ENCODE measurements around the gene MOCS3. TPM values are rescaled to one million over a fixed set of nuclear protein-coding genes. Genes with fewer than 3 reads are reported as not detected.

The MOCS3 gene
- total and polyA plus RNA-seq, 2 donors (not counting 3 experiments of a cell fraction or from before 2014, with no cell fraction given), result 3.2 to 3.6 TPM

- peak; percentile 51 for DNase-seq (ENCODE audit: low read depth, low spot score)
- H3K79me2 ChIP-seq (ENCODE audit: control insufficient read depth, insufficient read depth, low read length), result peaks cover 99% of the 10 kb centered on the region
- H3K36me3 ChIP-seq (ENCODE audit: control insufficient read depth in 2 of 2, extremely low read depth in 1 of 2, insufficient read depth in 2 of 2, low read length in 2 of 2), result peaks cover 3% of the 10 kb centered on the region in 2 experiments
- dilution Hi-C loops (cut with MboI; ENCODE audit: extremely low pct_ligation_motif_present, low sequenced_read_pairs), result no loop called here
- H3K9me1 ChIP-seq (replicated peaks; ENCODE audit: control insufficient read depth, extremely low read depth, insufficient read depth, low read length), result no peaks in the 10 kb centered on the region
- POLR2A ChIA-PET, result interaction anchor here (2.7 kb wide), 1 partner anchor 12 kb away, joined by 7 read pairs; no protein-coding TSS in a partner anchor
- no peak overlapping the region for H3K9ac ChIP-seq (replicated peaks; ENCODE audit: extremely low read depth, insufficient read depth, low read length)
- H3K27me3 ChIP-seq (ENCODE audit: control insufficient read depth in 2 of 2, insufficient read depth in 2 of 2, low read length in 2 of 2), result no peaks in the 10 kb centered on the region
- peak; percentile 78 for FAIRE-seq
- no peak overlapping the region for H2AFZ ChIP-seq (ENCODE audit: low read depth, low read length)
- H3K4me2 ChIP-seq (ENCODE audit: insufficient read depth, low read length), result peak overlapping the region; percentile 63
- no TSS peak for BruUV-seq (replicated peaks)
- intact Hi-C loops (cut with micrococcal nuclease), result loop anchor here (1.0 kb wide), 1 partner anchor 13 kb away; no protein-coding TSS in a partner anchor
- no peaks in the 10 kb centered on the region for H3K9me3 ChIP-seq (replicated peaks; ENCODE audit: control insufficient read depth, insufficient read depth, low read length)
- TF ChIP-seq FOS (IDR thresholded peaks at IDR 0.05; ENCODE audit: borderline replicate concordance, insufficient read depth, low read length) (no peak), MYC (IDR thresholded peaks at IDR 0.05; ENCODE audit: low read depth, low read length) (no peak), MAX (IDR thresholded peaks at IDR 0.05; ENCODE audit: insufficient read depth, insufficient read length) (no peak)
- TF ChIP-seq, protein P1, sequence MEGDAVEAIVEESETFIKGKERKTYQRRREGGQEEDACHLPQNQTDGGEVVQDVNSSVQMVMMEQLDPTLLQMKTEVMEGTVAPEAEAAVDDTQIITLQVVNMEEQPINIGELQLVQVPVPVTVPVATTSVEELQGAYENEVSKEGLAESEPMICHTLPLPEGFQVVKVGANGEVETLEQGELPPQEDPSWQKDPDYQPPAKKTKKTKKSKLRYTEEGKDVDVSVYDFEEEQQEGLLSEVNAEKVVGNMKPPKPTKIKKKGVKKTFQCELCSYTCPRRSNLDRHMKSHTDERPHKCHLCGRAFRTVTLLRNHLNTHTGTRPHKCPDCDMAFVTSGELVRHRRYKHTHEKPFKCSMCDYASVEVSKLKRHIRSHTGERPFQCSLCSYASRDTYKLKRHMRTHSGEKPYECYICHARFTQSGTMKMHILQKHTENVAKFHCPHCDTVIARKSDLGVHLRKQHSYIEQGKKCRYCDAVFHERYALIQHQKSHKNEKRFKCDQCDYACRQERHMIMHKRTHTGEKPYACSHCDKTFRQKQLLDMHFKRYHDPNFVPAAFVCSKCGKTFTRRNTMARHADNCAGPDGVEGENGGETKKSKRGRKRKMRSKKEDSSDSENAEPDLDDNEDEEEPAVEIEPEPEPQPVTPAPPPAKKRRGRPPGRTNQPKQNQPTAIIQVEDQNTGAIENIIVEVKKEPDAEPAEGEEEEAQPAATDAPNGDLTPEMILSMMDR (IDR thresholded peaks at IDR 0.05; ENCODE audit: extremely low read depth in 1 of 2, insufficient read depth in 1 of 2, low read depth in 1 of 2, low read length in 2 of 2), result no peak
- H4K20me1 ChIP-seq (replicated peaks; ENCODE audit: control insufficient read depth, extremely low read depth, insufficient read depth, low read length), result peaks cover 27% of the 10 kb centered on the region
- H3K4me3 ChIP-seq (replicated peaks in 1 of 3; ENCODE audit: insufficient read depth in 1 of 3, low read depth in 1 of 3, low read length in 3 of 3), result no peak overlapping the region
- peak overlapping the region; percentile 43 for H3K27ac ChIP-seq (ENCODE audit: insufficient read depth, low read depth, low read length)
- CTCF ChIA-PET, result interaction anchor here (1.2 to 4.2 kb wide), 7 partner anchors 9 to 125 kb away, joined by 3 to 57 read pairs (median 7); partner anchors contain the start of genes ADNP and BCAS4
- peaks cover 39% of the 10 kb centered on the region for H3K4me1 ChIP-seq (ENCODE audit: control insufficient read depth, extremely low read depth, insufficient read depth, low read length)
These were observed 42.4 kb upstream of the MOCS3 start for GRCh38 chr20:50916257-50916656.

GRCh38 chr20:50916934-50917333 lies 41.7 kb upstream of the MOCS3 start:
- no TSS peak for BruUV-seq (replicated peaks)
- dilution Hi-C loops (cut with MboI; ENCODE audit: extremely low pct_ligation_motif_present, low sequenced_read_pairs) (no loop called here), intact Hi-C loops (cut with micrococcal nuclease) (loop anchor here (1.0 kb wide), 1 partner anchor 12 kb away; no protein-coding TSS in a partner anchor)
- Histone ChIP-seq H3K9me3 (replicated peaks; ENCODE audit: control insufficient read depth, insufficient read depth, low read length) (no peaks in the 10 kb centered on the region), H3K4me2 (ENCODE audit: insufficient read depth, low read length) (no peak overlapping the region), H3K27me3 (ENCODE audit: control insufficient read depth in 2 of 2, insufficient read depth in 2 of 2, low read length in 2 of 2) (no peaks in the 10 kb centered on the region), H3K9me1 (replicated peaks; ENCODE audit: control insufficient read depth, extremely low read depth, insufficient read depth, low read length) (no peaks in the 10 kb centered on the region), H3K4me1 (ENCODE audit: control insufficient read depth, extremely low read depth, insufficient read depth, low read length) (peaks cover 39% of the 10 kb centered on the region), H3K36me3 (ENCODE audit: control insufficient read depth in 2 of 2, extremely low read depth in 1 of 2, insufficient read depth in 2 of 2, low read length in 2 of 2) (peaks cover 3% of the 10 kb centered on the region in 2 experiments), H4K20me1 (replicated peaks; ENCODE audit: control insufficient read depth, extremely low read depth, insufficient read depth, low read length) (peaks cover 23% of the 10 kb centered on the region), H3K9ac (replicated peaks; ENCODE audit: extremely low read depth, insufficient read depth, low read length) (no peak overlapping the region), H3K27ac (ENCODE audit: insufficient read depth, low read depth, low read length) (no peak overlapping the region), H2AFZ (ENCODE audit: low read depth, low read length) (no peak overlapping the region), H3K4me3 (replicated peaks in 1 of 3; ENCODE audit: insufficient read depth in 1 of 3, low read depth in 1 of 3, low read length in 3 of 3) (no peak overlapping the region), H3K79me2 (ENCODE audit: control insufficient read depth, insufficient read depth, low read length) (peaks cover 99% of the 10 kb centered on the region)
- ChIA-PET POLR2A (interaction anchor here (2.7 kb wide), 1 partner anchor 12 kb away, joined by 7 read pairs; no protein-coding TSS in a partner anchor), CTCF (interaction anchor here (1.2 to 4.2 kb wide), 5 partner anchors 8 to 126 kb away, joined by 3 to 57 read pairs (median 7); partner anchors contain the start of genes ADNP and BCAS4)
- FAIRE-seq (no peak), DNase-seq (ENCODE audit: low read depth, low spot score) (no peak)
- TF ChIP-seq GATA2 (IDR thresholded peaks at IDR 0.05; ENCODE audit: insufficient read depth, insufficient read length, low read depth, low read length) (no peak), FOS (IDR thresholded peaks at IDR 0.05; ENCODE audit: borderline replicate concordance, insufficient read depth, low read length) (no peak), MAX (IDR thresholded peaks at IDR 0.05; ENCODE audit: insufficient read depth, insufficient read length) (no peak), POLR2AphosphoS5 (IDR thresholded peaks at IDR 0.05; ENCODE audit: insufficient read depth, low read depth, low read length) (no peak), MYC (IDR thresholded peaks at IDR 0.05; ENCODE audit: low read depth, low read length) (no peak), EZH2 (IDR thresholded peaks at IDR 0.05; ENCODE audit: borderline replicate concordance, low read depth, low read length, severe bottlenecking) (no peak), POLR2A (IDR thresholded peaks at IDR 0.05; ENCODE audit: low read depth, low read length) (no peak), JUN (IDR thresholded peaks at IDR 0.05; ENCODE audit: borderline replicate concordance, insufficient read depth, insufficient read length, low read depth) (no peak)
- TF ChIP-seq, protein P1 (IDR thresholded peaks at IDR 0.05; ENCODE audit: extremely low read depth in 1 of 2, insufficient read depth in 1 of 2, low read depth in 1 of 2, low read length in 2 of 2), result no peak
